ENCODE data around the gene CXCL14. TPM values are rescaled to one million over a fixed set of nuclear protein-coding genes. Genes with fewer than 3 reads are reported as not detected.

Gene CXCL14
- polyA plus RNA-seq, 1 of the 3 experiments (the other 2 are of a cell fraction) = 0.05 TPM

DNA sequence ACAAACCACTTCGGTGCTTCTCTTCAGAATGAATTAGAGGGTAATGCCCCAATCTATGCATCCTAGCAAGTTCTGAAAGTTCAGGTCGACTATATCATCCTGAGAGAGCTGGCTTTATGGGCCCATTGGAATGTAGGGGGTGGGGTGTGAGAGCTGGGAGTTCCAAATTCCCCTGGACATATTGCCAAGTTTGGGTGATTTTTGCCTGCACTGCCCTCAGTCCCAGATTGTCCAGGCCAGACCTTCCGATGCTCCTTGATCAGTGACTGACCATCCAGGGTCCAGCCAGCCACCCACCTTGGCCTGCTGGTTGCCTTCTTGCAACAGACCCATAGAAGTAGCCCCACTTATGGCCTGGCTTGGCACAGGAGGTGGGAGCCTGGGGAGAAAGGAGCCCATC lies 47.8 kb upstream of the CXCL14 start (continued):
- TF ChIP-seq, protein P1, sequence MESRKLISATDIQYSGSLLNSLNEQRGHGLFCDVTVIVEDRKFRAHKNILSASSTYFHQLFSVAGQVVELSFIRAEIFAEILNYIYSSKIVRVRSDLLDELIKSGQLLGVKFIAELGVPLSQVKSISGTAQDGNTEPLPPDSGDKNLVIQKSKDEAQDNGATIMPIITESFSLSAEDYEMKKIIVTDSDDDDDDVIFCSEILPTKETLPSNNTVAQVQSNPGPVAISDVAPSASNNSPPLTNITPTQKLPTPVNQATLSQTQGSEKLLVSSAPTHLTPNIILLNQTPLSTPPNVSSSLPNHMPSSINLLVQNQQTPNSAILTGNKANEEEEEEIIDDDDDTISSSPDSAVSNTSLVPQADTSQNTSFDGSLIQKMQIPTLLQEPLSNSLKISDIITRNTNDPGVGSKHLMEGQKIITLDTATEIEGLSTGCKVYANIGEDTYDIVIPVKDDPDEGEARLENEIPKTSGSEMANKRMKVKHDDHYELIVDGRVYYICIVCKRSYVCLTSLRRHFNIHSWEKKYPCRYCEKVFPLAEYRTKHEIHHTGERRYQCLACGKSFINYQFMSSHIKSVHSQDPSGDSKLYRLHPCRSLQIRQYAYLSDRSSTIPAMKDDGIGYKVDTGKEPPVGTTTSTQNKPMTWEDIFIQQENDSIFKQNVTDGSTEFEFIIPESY (IDR thresholded peaks at IDR 0.05; ENCODE audit: borderline replicate concordance, low read depth) = no peak
- TF ChIP-seq EP300 (IDR thresholded peaks at IDR 0.05; ENCODE audit: borderline replicate concordance in 1 of 2, low read depth in 1 of 2, low read length in 1 of 2) (no peak), NRF1 (IDR thresholded peaks at IDR 0.05; ENCODE audit: low read depth, low read length) (no peak)

DNA sequence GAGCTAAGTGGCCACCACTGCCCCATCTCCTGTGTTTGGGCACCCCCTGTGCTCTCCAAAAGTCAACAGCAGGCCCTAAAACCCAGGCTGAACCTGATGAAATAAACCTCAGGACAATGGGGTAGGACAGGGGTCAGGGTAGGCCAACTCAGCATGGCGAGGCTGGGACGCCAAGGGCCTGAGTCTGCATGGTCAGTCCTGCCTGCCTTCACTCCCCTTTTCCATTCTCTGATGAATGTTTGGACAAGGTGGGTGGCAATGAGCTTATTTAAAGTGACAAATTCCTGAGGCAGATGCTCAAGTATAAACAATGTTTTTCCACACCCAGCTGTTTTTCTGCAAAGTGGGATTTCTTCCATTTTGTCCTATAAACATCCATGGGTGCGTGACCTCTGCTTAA lies 47.2 kb upstream of the CXCL14 start:
- no peaks in the 10 kb centered on the region for H3K36me3 ChIP-seq (replicated peaks in 1 of 2; ENCODE audit: control insufficient read depth in 1 of 2, insufficient read depth in 2 of 2, low read length in 1 of 2)
- H3K27ac ChIP-seq (ENCODE audit: low read depth in 2 of 2, low read length in 1 of 2) = no peak overlapping the region
- TF ChIP-seq, protein P2, sequence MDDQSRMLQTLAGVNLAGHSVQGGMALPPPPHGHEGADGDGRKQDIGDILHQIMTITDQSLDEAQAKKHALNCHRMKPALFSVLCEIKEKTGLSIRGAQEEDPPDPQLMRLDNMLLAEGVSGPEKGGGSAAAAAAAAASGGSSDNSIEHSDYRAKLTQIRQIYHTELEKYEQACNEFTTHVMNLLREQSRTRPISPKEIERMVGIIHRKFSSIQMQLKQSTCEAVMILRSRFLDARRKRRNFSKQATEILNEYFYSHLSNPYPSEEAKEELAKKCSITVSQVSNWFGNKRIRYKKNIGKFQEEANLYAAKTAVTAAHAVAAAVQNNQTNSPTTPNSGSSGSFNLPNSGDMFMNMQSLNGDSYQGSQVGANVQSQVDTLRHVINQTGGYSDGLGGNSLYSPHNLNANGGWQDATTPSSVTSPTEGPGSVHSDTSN (IDR thresholded peaks at IDR 0.05) = no peak
- TF ChIP-seq, protein P3, sequence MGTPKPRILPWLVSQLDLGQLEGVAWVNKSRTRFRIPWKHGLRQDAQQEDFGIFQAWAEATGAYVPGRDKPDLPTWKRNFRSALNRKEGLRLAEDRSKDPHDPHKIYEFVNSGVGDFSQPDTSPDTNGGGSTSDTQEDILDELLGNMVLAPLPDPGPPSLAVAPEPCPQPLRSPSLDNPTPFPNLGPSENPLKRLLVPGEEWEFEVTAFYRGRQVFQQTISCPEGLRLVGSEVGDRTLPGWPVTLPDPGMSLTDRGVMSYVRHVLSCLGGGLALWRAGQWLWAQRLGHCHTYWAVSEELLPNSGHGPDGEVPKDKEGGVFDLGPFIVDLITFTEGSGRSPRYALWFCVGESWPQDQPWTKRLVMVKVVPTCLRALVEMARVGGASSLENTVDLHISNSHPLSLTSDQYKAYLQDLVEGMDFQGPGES (IDR thresholded peaks at IDR 0.05; ENCODE audit: low read depth, low read length) = no peak
- TF ChIP-seq, protein P4, sequence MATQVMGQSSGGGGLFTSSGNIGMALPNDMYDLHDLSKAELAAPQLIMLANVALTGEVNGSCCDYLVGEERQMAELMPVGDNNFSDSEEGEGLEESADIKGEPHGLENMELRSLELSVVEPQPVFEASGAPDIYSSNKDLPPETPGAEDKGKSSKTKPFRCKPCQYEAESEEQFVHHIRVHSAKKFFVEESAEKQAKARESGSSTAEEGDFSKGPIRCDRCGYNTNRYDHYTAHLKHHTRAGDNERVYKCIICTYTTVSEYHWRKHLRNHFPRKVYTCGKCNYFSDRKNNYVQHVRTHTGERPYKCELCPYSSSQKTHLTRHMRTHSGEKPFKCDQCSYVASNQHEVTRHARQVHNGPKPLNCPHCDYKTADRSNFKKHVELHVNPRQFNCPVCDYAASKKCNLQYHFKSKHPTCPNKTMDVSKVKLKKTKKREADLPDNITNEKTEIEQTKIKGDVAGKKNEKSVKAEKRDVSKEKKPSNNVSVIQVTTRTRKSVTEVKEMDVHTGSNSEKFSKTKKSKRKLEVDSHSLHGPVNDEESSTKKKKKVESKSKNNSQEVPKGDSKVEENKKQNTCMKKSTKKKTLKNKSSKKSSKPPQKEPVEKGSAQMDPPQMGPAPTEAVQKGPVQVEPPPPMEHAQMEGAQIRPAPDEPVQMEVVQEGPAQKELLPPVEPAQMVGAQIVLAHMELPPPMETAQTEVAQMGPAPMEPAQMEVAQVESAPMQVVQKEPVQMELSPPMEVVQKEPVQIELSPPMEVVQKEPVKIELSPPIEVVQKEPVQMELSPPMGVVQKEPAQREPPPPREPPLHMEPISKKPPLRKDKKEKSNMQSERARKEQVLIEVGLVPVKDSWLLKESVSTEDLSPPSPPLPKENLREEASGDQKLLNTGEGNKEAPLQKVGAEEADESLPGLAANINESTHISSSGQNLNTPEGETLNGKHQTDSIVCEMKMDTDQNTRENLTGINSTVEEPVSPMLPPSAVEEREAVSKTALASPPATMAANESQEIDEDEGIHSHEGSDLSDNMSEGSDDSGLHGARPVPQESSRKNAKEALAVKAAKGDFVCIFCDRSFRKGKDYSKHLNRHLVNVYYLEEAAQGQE (IDR thresholded peaks at IDR 0.05; ENCODE audit: low read depth, low read length) = no peak
- TF ChIP-seq RXRA (IDR thresholded peaks at IDR 0.05; ENCODE audit: borderline replicate concordance, low read depth) (no peak), RFX5 (IDR thresholded peaks at IDR 0.05; ENCODE audit: low read length) (no peak), MEF2A (IDR thresholded peaks at IDR 0.05; ENCODE audit: borderline replicate concordance, low read depth) (no peak), TCF12 (IDR thresholded peaks at IDR 0.05) (no peak)
- H3K79me2 ChIP-seq (ENCODE audit: insufficient read depth) = no peaks in the 10 kb centered on the region
- H3K4me3 ChIP-seq (ENCODE audit: low read depth in 2 of 2, low read length in 1 of 2) = no peak overlapping the region
- no peaks in the 10 kb centered on the region for H3K27me3 ChIP-seq (ENCODE audit: insufficient read depth)
- no peaks in the 10 kb centered on the region for H3K9me3 ChIP-seq
- no peak overlapping the region for H3K9ac ChIP-seq
- WGBS (ENCODE audit: low lambda C conversion rate) = 21% methylated on average over 3 of the region's 3 CpGs
- CTCF ChIA-PET = no interaction called here
- H3K9me2 ChIP-seq = no peaks in the 10 kb centered on the region
- DNase-seq = no peak
- no peaks in the 10 kb centered on the region for H3F3A ChIP-seq (replicated peaks; ENCODE audit: insufficient read depth)
- no peaks in the 10 kb centered on the region for H3K4me1 ChIP-seq (ENCODE audit: control insufficient read depth in 1 of 2, insufficient read depth in 2 of 2, low read depth in 1 of 2, low read length in 1 of 2)
- no peaks in the 10 kb centered on the region for H4K20me1 ChIP-seq (ENCODE audit: insufficient read depth)
- H2AFZ ChIP-seq (ENCODE audit: low read depth) = no peak overlapping the region
- H3K4me2 ChIP-seq = no peak overlapping the region
- POLR2A ChIA-PET = no interaction called here
